Left colon (tissue), 2 donors: Measurements from ENCODE around the gene AGAP1. TPM values are rescaled to one million over a fixed set of nuclear protein-coding genes. Genes with fewer than 3 reads are reported as not detected.

Experiments
- ATAC-seq: fragments of 200-7000 bp; cut with Tn5 transposase; one replicate; pipeline ENCODE4 v1.9.1; 2020; ENCODE audit warnings: mild to moderate bottlenecking, moderate library complexity
- DNase-seq, 2 donors: peaks; one replicate each; pipeline ENCODE4 v3.0.0-alpha.2; 2020
- intact Hi-C, 2 donors: fragments of 100-400 bp; cut with DNase I in 1 of 2; cut with micrococcal nuclease in 1 of 2; formaldehyde crosslinking; loops; one replicate each; pipeline versions ENCODE4 v1.11.2 to v1.14.0; 2022; cut with DNase I, micrococcal nuclease
- total RNA-seq, 2 donors: library from RNA; stranded (reverse); fragmentation: NEBNext Ultra II Directional; extraction: Animal tissue kit (Norgen Biotek cat#: 25700); gene quantifications; one replicate each; pipeline ENCODE4 v1.2.1, GENCODE V29; 2021
- donor health status: DM: no; HTN: no; CAD: no.
- donor health status: DM: yes; HTN: yes; CAD: no.

The AGAP1 gene
- total RNA-seq, 2 donors from 2014 or later: 61.3 to 78.5 TPM

- ATAC-seq: no peak
- intact Hi-C loops: no loop called here
Measured at GRCh38 chr2:235839226-235839625, 345.4 kb downstream of the AGAP1 start.

GRCh38 chr2:235839974-235840373, 346.1 kb downstream of the AGAP1 start:
- intact Hi-C loops: no loop called here
- no peak for DNase-seq
- no peak for ATAC-seq

More at GRCh38 chr2:235839226-235839625, 345.4 kb downstream of the AGAP1 start:
- no peak for DNase-seq

GRCh38 chr2:235841863-235842262, 348.0 kb downstream of the AGAP1 start:
- intact Hi-C loops: no loop called here
- ATAC-seq (no peak), DNase-seq (no peak)

- intact Hi-C loops: no loop called here
- ATAC-seq (no peak), DNase-seq (no peak)
Measured at GRCh38 chr2:235842941-235843340, 349.1 kb downstream of the AGAP1 start.

- ATAC-seq (no peak), DNase-seq (no peak)
- intact Hi-C loops: no loop called here
Measured at GRCh38 chr2:235843591-235844395, 349.9 kb downstream of the AGAP1 start.

GRCh38 chr2:235844561-235844960, 350.7 kb downstream of the AGAP1 start:
- no peak for ATAC-seq
- DNase-seq: no peak
- intact Hi-C loops: no loop called here

- intact Hi-C loops: no loop called here
- ATAC-seq (no peak), DNase-seq (no peak)
Measured at GRCh38 chr2:235845245-235845644, 351.4 kb downstream of the AGAP1 start.

- intact Hi-C loops: no loop called here
- ATAC-seq (no peak), DNase-seq (no peak)
Measured at GRCh38 chr2:235847576-235847975, 353.7 kb downstream of the AGAP1 start.

- intact Hi-C loops: no loop called here
- ATAC-seq (peak; percentile 38), DNase-seq (no peak)
Measured at GRCh38 chr2:235848055-235848454, 354.2 kb downstream of the AGAP1 start.

- intact Hi-C loops: no loop called here
- ATAC-seq (no peak), DNase-seq (no peak)
Measured at GRCh38 chr2:235848946-235849345, 355.1 kb downstream of the AGAP1 start.

GRCh38 chr2:235849489-235849888, 355.6 kb downstream of the AGAP1 start:
- no peak for DNase-seq
- intact Hi-C loops: no loop called here
- ATAC-seq: no peak

- ATAC-seq: no peak
- intact Hi-C loops: no loop called here
- DNase-seq: no peak
Measured at GRCh38 chr2:235850289-235850688, 356.4 kb downstream of the AGAP1 start.

GRCh38 chr2:235850771-235851551, 357.1 kb downstream of the AGAP1 start:
- no peak for DNase-seq
- ATAC-seq: no peak
- intact Hi-C loops: no loop called here

- DNase-seq (no peak), ATAC-seq (no peak)
- intact Hi-C loops: no loop called here
Measured at GRCh38 chr2:235851828-235852525, 358.1 kb downstream of the AGAP1 start.

- DNase-seq: no peak
- no peak for ATAC-seq
- intact Hi-C loops: no loop called here
Measured at GRCh38 chr2:235852526-235852920, 358.7 kb downstream of the AGAP1 start.

- intact Hi-C loops: no loop called here
- DNase-seq (no peak), ATAC-seq (no peak)
Measured at GRCh38 chr2:235854276-235854675, 360.4 kb downstream of the AGAP1 start.

- DNase-seq: no peak
- no peak for ATAC-seq
- intact Hi-C loops: no loop called here
Measured at GRCh38 chr2:235855011-235855410, 361.2 kb downstream of the AGAP1 start.

- ATAC-seq (no peak), DNase-seq (no peak)
- intact Hi-C loops: no loop called here
Measured at GRCh38 chr2:235856151-235856854, 362.5 kb downstream of the AGAP1 start.

- no peak for DNase-seq
- no peak for ATAC-seq
- intact Hi-C loops: no loop called here
Measured at GRCh38 chr2:235857598-235857997, 363.8 kb downstream of the AGAP1 start.
